ENCODE results near the gene KLHL29. TPM values are rescaled to one million over a fixed set of nuclear protein-coding genes. Genes with fewer than 3 reads are reported as not detected.

Gene KLHL29
- total RNA-seq, 2 donors from 2014 or later = 2.0 to 2.9 TPM

DNA sequence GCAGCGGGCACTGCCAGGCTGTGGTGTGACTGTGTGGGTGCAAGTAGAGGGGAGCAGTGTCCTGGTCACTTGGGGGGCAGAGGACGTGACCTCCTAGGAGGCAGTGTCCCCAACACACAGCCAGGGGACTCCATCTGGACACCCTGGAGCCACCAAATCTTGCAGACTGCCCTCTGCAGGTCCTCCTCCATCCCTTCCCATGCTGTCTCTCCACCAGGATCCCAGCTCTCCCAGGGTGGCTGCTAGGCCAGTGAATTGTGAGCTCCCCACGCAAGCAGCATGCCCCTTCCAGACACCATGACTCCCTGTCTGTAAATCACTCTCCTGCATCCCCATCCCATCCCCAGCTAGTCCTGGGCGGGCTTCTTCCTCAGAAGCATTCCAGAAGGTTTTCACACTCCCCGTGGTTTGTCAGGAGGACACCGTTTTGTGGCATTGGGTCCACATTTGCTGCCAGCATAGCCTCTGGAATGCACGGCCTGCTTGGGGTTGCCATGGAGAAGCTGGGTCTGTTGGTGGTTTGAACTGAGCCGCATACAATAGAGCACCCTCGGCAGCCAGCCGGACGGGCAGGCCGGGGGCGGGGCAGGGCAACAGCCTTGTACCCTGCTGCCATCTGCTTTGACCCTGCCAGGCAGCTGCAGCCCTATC is 210.7 kb downstream of the KLHL29 start:
- Histone ChIP-seq H3K27me3 (no peaks in the 10 kb centered on the region), H3K4me3 (no peak overlapping the region), H3K9me3 (no peaks in the 10 kb centered on the region), H3K36me3 (no peaks in the 10 kb centered on the region), H3K4me1 (no peaks in the 10 kb centered on the region), H3K9ac (ENCODE audit: low read depth in 2 of 2, low read length in 2 of 2) (no peak overlapping the region), H3K27ac (no peak overlapping the region)
- TF ChIP-seq, protein P1, sequence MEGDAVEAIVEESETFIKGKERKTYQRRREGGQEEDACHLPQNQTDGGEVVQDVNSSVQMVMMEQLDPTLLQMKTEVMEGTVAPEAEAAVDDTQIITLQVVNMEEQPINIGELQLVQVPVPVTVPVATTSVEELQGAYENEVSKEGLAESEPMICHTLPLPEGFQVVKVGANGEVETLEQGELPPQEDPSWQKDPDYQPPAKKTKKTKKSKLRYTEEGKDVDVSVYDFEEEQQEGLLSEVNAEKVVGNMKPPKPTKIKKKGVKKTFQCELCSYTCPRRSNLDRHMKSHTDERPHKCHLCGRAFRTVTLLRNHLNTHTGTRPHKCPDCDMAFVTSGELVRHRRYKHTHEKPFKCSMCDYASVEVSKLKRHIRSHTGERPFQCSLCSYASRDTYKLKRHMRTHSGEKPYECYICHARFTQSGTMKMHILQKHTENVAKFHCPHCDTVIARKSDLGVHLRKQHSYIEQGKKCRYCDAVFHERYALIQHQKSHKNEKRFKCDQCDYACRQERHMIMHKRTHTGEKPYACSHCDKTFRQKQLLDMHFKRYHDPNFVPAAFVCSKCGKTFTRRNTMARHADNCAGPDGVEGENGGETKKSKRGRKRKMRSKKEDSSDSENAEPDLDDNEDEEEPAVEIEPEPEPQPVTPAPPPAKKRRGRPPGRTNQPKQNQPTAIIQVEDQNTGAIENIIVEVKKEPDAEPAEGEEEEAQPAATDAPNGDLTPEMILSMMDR (IDR thresholded peaks at IDR 0.05) = no peak
- no peak for DNase-seq
- intact Hi-C loops (cut with DNase I) = no loop called here

GRCh38 chr2:23596316-23596885 is 211.4 kb downstream of the KLHL29 start:
- no peaks in the 10 kb centered on the region for H3K27me3 ChIP-seq
- TF ChIP-seq, protein P1 (IDR thresholded peaks at IDR 0.05) = no peak
- no peaks in the 10 kb centered on the region for H3K36me3 ChIP-seq
- no peak overlapping the region for H3K9ac ChIP-seq (ENCODE audit: low read depth in 2 of 2, low read length in 2 of 2)
- intact Hi-C loops (cut with DNase I) = no loop called here
- H3K9me3 ChIP-seq = no peaks in the 10 kb centered on the region
- H3K4me3 ChIP-seq = no peak overlapping the region
- no peak for DNase-seq
- no peak overlapping the region for H3K27ac ChIP-seq
- H3K4me1 ChIP-seq = no peaks in the 10 kb centered on the region

DNA sequence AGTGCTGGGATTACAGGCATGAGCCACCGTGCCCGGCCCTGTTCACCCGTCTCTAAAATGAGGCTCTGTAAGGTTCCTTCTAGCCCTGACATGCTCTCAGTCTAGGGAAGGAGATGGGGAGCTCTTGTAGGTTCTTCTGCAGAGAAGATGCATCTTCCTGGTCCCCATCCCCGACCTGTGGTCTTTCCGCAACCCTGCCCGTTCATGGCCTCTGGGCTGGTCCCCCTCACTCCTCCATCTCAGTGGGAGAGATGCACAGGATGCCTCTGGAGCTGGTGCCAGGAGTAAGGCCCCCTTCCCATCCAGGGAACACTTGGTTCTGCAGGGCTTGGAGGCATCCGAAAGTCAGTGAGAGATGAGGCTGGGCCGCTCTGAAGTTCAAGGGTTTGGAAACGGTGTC is 212.7 kb downstream of the KLHL29 start:
- DNase-seq = no peak
- TF ChIP-seq, protein P1 (IDR thresholded peaks at IDR 0.05) = no peak
- H3K4me3 ChIP-seq = no peak overlapping the region
- H3K9me3 ChIP-seq = no peaks in the 10 kb centered on the region
- intact Hi-C loops (cut with DNase I) = no loop called here
- H3K27ac ChIP-seq = no peak overlapping the region
- H3K9ac ChIP-seq (ENCODE audit: low read depth in 2 of 2, low read length in 2 of 2) = no peak overlapping the region
- no peaks in the 10 kb centered on the region for H3K27me3 ChIP-seq
- no peaks in the 10 kb centered on the region for H3K36me3 ChIP-seq
- H3K4me1 ChIP-seq = no peaks in the 10 kb centered on the region

GRCh38 chr2:23599006-23599405 is 214.0 kb downstream of the KLHL29 start:
- Histone ChIP-seq H3K9ac (ENCODE audit: low read depth in 2 of 2, low read length in 2 of 2) (no peak overlapping the region), H3K9me3 (no peaks in the 10 kb centered on the region), H3K27ac (no peak overlapping the region), H3K4me1 (no peaks in the 10 kb centered on the region), H3K4me3 (no peak overlapping the region), H3K27me3 (no peaks in the 10 kb centered on the region), H3K36me3 (no peaks in the 10 kb centered on the region)
- DNase-seq = no peak
- TF ChIP-seq, protein P1 (IDR thresholded peaks at IDR 0.05) = no peak
- intact Hi-C loops (cut with DNase I) = no loop called here

DNA sequence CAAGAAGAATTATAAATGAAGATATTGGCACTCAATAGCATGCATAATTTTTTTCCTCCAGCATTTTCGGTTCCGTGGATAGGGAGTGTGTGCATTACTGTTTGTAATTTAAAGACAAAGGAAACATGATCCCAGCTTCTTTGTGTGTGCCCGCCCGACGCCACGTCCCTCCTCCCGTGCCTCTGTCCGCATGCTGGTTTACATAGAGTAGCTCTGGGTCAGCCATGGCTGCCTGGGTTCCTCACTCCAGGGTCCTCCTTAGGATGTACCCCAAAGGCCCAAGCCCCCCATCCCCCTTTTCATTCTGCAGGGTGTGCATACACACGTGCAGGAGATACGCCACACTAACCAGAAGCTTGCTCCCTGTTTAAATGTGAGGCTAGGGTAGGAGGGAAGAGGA is 214.7 kb downstream of the KLHL29 start:
- H3K27ac ChIP-seq = no peak overlapping the region
- TF ChIP-seq, protein P1 (IDR thresholded peaks at IDR 0.05) = no peak
- no peak for DNase-seq
- no peaks in the 10 kb centered on the region for H3K4me1 ChIP-seq
- no peak overlapping the region for H3K9ac ChIP-seq (ENCODE audit: low read depth in 2 of 2, low read length in 2 of 2)
- no peaks in the 10 kb centered on the region for H3K27me3 ChIP-seq
- intact Hi-C loops (cut with DNase I) = no loop called here
- no peaks in the 10 kb centered on the region for H3K36me3 ChIP-seq
- no peaks in the 10 kb centered on the region for H3K9me3 ChIP-seq
- H3K4me3 ChIP-seq = no peak overlapping the region

Data from colonic mucosa (tissue), 4 donors.